ENCODE data around the gene TMEM69.
A peak's percentile ranks its signal among the peaks of the same experiment; 100 is the strongest.

TMEM69 gene

DNA sequence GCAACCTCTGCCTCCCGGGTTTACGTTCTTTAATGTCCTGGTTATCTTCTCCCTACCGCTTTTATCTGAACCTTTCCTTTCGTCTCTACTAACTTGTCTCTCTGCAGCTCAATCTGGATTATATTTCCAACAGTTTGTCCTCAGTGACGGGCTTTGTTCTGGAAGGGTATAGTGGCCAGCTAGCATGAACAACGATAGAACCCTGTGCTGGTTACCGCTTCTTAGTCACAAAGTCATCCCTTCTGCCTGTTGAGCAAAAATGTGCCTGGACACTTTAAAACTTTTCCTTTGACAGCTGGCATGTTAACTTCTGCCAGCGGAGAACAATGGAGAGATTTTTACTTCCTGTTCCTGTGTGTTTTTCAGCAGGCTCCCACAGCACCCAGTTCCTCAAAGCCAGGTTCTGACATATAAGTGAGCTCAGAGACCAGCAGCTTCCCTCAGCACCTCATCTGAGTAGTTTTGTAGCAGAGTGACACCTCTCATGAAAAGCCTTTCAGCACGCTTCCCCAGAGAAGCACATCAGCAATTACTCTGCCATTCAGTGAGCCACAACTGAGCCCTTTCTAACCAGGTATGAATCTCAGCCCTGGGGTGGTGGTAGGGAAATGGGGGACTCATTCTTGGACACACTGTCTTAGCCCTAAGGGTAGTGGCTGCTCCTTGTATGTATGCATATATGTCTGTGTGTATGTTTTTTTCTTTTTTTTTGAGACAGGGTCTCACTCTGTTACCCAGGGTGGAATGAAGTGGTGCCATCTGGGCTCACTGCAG is 40.5 kb upstream of the TMEM69 start:
- peaks cover 76% of the 10 kb centered on the region for H3K36me3 Mint-ChIP-seq (ENCODE audit: low read depth)
- H3K27ac Mint-ChIP-seq, result peak overlapping the region; percentile 50
- no peaks in the 10 kb centered on the region for H3K4me1 Mint-ChIP-seq
- TF ChIP-seq, protein P1, sequence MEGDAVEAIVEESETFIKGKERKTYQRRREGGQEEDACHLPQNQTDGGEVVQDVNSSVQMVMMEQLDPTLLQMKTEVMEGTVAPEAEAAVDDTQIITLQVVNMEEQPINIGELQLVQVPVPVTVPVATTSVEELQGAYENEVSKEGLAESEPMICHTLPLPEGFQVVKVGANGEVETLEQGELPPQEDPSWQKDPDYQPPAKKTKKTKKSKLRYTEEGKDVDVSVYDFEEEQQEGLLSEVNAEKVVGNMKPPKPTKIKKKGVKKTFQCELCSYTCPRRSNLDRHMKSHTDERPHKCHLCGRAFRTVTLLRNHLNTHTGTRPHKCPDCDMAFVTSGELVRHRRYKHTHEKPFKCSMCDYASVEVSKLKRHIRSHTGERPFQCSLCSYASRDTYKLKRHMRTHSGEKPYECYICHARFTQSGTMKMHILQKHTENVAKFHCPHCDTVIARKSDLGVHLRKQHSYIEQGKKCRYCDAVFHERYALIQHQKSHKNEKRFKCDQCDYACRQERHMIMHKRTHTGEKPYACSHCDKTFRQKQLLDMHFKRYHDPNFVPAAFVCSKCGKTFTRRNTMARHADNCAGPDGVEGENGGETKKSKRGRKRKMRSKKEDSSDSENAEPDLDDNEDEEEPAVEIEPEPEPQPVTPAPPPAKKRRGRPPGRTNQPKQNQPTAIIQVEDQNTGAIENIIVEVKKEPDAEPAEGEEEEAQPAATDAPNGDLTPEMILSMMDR (IDR thresholded peaks at IDR 0.05), result no peak
- H3K27me3 Mint-ChIP-seq (ENCODE audit: low read depth, poor library complexity), result no peaks in the 10 kb centered on the region
- H3K9me3 Mint-ChIP-seq, result no peaks in the 10 kb centered on the region
- no peak for DNase-seq
- no peak overlapping the region for H3K4me3 Mint-ChIP-seq

DNA sequence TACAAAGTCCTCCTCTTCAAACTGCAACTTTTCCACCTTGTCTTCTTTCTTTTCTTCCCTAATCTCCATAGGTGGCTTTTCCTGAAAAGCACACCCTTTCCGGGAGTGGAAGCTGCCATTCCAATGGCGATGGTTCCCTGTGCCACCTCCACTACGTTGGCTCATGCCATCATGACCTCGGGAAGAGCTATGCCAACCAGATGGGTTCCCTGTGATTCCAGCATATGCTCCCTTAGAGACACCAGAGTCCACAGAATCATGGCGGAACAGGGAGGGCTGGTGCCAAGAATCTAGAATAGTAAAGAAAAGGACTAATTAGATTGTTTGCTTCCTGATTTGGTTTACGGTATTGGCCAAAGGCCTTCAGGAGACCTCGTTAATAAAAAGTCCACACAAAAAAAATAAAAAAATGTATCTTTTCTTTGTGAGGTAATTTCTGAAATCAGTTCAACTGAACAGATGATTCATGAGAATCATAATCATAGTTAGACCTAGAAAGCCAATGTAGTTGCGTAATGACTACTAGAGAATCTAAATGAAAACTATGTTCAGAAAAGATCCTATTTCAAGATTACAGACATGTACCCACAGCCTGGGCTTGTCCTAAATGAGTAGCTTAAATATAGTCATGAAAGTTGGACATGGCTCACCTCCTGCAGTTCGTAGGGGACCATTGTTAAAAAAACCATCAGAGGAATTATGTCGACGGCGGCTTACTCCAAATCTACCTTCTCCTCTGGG is 33.3 kb upstream of the TMEM69 start:
- Mint-ChIP-seq H3K4me3 (no peak overlapping the region), H3K27ac (no peak overlapping the region), H3K4me1 (no peaks in the 10 kb centered on the region), H3K9me3 (no peaks in the 10 kb centered on the region), H3K27me3 (ENCODE audit: low read depth, poor library complexity) (peaks cover 3% of the 10 kb centered on the region), H3K36me3 (ENCODE audit: low read depth) (peaks cover 90% of the 10 kb centered on the region)
- TF ChIP-seq, protein P1 (IDR thresholded peaks at IDR 0.05), result no peak
- DNase-seq, result no peak

DNA sequence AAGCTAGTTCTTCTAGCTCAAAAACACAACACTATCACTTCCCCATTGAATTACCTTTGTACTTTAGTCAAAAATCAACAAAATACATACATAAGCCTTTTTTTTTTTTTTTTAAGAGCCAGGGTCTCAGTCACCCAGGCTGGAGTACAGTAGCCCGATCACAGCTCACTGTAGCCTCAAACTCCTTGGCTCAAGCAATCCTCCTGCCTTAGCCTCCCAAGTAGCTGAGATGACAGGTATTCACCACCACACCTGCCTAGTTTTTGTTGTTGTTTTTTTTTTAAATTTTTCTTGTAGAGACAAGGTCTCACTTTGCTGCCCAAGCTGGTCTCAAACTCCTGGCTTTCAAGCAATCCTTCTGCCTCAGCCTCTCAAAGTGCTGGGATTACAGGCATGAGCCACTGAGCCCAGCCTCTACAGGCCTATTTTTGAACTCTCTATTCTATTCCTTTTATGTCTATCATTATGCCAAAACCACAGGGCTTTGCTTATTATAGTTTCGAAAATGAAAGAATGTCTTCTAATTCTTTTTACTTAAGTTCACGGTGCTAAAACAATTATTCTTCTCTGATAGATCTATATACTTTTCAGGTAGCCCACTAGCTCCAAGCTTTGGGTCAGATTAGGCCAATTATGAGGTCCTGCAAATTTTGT is 31.3 kb upstream of the TMEM69 start:
- Mint-ChIP-seq H3K36me3 (ENCODE audit: low read depth) (peaks cover 85% of the 10 kb centered on the region), H3K27me3 (ENCODE audit: low read depth, poor library complexity) (peaks cover 3% of the 10 kb centered on the region), H3K9me3 (no peaks in the 10 kb centered on the region), H3K4me3 (no peak overlapping the region), H3K27ac (no peak overlapping the region), H3K4me1 (no peaks in the 10 kb centered on the region)
- DNase-seq, result no peak
- TF ChIP-seq, protein P1 (IDR thresholded peaks at IDR 0.05), result no peak

DNA sequence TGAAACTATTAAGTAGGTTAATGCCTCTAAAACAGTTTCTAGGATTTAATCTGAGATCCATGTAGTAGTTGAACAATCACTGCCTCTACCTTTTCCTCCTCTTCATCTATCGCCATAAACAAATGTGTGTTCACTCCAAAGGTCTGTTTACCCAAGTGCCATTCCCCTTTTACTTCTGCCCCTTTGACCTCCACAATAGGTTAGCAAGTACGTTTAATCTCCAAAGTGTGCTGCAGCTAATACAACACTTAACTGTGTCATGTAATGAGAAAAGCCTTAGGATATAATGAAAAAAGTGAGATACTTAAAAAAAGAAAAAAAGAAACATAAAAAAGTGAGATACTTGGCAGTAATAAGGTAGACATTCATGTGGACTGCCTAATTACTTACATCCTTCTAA is 29.8 kb upstream of the TMEM69 start:
- Mint-ChIP-seq H3K4me1 (peaks cover 3% of the 10 kb centered on the region), H3K4me3 (no peak overlapping the region), H3K36me3 (ENCODE audit: low read depth) (peaks cover 74% of the 10 kb centered on the region), H3K27me3 (ENCODE audit: low read depth, poor library complexity) (peaks cover 3% of the 10 kb centered on the region), H3K27ac (no peak overlapping the region), H3K9me3 (no peaks in the 10 kb centered on the region)
- DNase-seq, result no peak
- TF ChIP-seq, protein P1 (IDR thresholded peaks at IDR 0.05), result no peak

DNA sequence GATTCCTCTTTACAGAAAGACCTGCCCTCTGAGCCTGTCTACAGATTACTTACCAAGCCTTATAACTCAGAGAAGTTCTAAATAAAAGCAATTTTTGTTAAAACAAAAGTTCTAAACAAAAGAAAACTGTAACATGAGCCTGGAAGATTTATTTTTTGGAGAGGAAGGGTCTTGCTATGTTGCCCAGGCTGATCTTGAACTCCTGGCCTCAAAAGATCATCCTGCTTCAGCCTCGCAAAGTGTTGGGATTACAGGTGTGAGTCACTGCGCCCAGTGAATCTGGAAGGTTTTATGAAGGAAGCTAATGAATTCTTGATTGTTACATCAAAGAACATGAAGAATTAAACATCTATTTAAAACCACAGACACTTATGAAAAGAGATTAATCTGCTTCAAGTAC is 28.8 kb upstream of the TMEM69 start:
- TF ChIP-seq, protein P1 (IDR thresholded peaks at IDR 0.05), result no peak

More for the DNA sequence above, 28.8 kb upstream of the TMEM69 start:
- Mint-ChIP-seq H3K27ac (no peak overlapping the region), H3K27me3 (ENCODE audit: low read depth, poor library complexity) (peaks cover 3% of the 10 kb centered on the region), H3K9me3 (no peaks in the 10 kb centered on the region), H3K4me3 (no peak overlapping the region), H3K4me1 (peaks cover 6% of the 10 kb centered on the region), H3K36me3 (ENCODE audit: low read depth) (peaks cover 77% of the 10 kb centered on the region)
- DNase-seq, result no peak
